H1 (cell line): ENCODE data around the gene ZNF281. TPM values are rescaled to one million over a fixed set of nuclear protein-coding genes. Genes with fewer than 3 reads are reported as not detected.

ENCODE experiments used
- CTCF ChIA-PET: fragments of 300-600 bp; sonication (Branson Sonifier 250); formaldehyde crosslinking; loops from one replicate; lab custom pipeline; 2021; ENCODE audit not compliant: partially characterized antibody; lab: Charles Lee
- POLR2A ChIA-PET: fragments of 300-600 bp; sonication (Branson Sonifier 250); formaldehyde crosslinking; loops from one replicate; lab custom pipeline; 2021; ENCODE audit warnings: inconsistent platforms; ENCODE audit not compliant: partially characterized antibody; lab: Charles Lee
- DNase-seq, 2 experiments: peaks; one replicate each; pipeline versions ENCODE4 v3.0.0 to v3.0.0-alpha.2; 2010 to 2022; ENCODE audit warnings: low spot score in 2 of 2, low read depth in 1 of 2, mixed read lengths in 1 of 2
- FAIRE-seq: peaks from 2 replicates; lab custom pipeline; 2011; peaks lifted over from hg19 to GRCh38; lab: Jason Lieb, UNC
- H2AFZ ChIP-seq: 2 replicates; pipeline ENCODE4 v1.8.1; 2012; ENCODE audit warnings: low read length, inconsistent platforms
- H2AK5ac ChIP-seq: 2 replicates; pipeline ENCODE4 v1.6.1; 2013; ENCODE audit warnings: low read depth, low read length
- H2BK120ac ChIP-seq: replicated peaks from 2 replicates; pipeline ENCODE3; 2013; ENCODE audit warnings: low read depth, low read length, inconsistent platforms
- H2BK12ac ChIP-seq: 2 replicates; pipeline ENCODE4 v1.6.1; 2013; ENCODE audit warnings: low read depth, low read length
- H2BK15ac ChIP-seq: 2 replicates; pipeline ENCODE4 v1.6.1; 2013; ENCODE audit warnings: low read length
- H2BK20ac ChIP-seq: 2 replicates; pipeline ENCODE4 v1.6.1; 2013; ENCODE audit warnings: low read length
- H2BK5ac ChIP-seq: 2 replicates; pipeline ENCODE4 v1.6.1; 2013; ENCODE audit warnings: low read depth, low read length
- H3K14ac ChIP-seq: 2 replicates; pipeline ENCODE4 v1.6.1; 2013; ENCODE audit warnings: inconsistent platforms; ENCODE audit not compliant: insufficient read length
- H3K18ac ChIP-seq: 2 replicates; pipeline ENCODE4 v1.6.1; 2013; ENCODE audit warnings: low read length; ENCODE audit errors: extremely low read depth
- H3K23ac ChIP-seq: 2 replicates; pipeline ENCODE4 v1.6.1; 2013; ENCODE audit warnings: inconsistent platforms; ENCODE audit not compliant: insufficient read length
- H3K23me2 ChIP-seq: 2 replicates; pipeline ENCODE4 v1.6.1; 2013; ENCODE audit warnings: low read depth, low read length
- H3K27ac ChIP-seq: 2 replicates; pipeline ENCODE4 v1.6.1; 2011; ENCODE audit warnings: low read depth, low read length, inconsistent platforms
- H3K27me3 ChIP-seq, 4 experiments: replicated peaks in 1 of 4; 1 replicate in 1 of 4; 2 replicates in 3 of 4; pipeline versions ENCODE4 v1.6.1 to v1.8.1; 2011 to 2013; ENCODE audit warnings: low read length in 3 of 4, mild to moderate bottlenecking in 3 of 4, inconsistent platforms in 2 of 4, mixed read lengths in 2 of 4, moderate library complexity in 1 of 4; ENCODE audit not compliant: control insufficient read depth in 3 of 4, insufficient read depth in 3 of 4; ENCODE audit errors: extremely low read depth in 1 of 4
- H3K36me3 ChIP-seq, 4 experiments: 2 replicates each; pipeline versions ENCODE4 v1.6.1 to v1.8.1; 2011 to 2013; ENCODE audit warnings: mild to moderate bottlenecking in 4 of 4, low read length in 3 of 4, moderate library complexity in 2 of 4, control low read depth in 1 of 4, inconsistent platforms in 1 of 4; ENCODE audit not compliant: insufficient read depth in 4 of 4, control insufficient read depth in 2 of 4
- H3K4ac ChIP-seq: replicated peaks from 2 replicates; pipeline ENCODE3; 2013; ENCODE audit warnings: low read length, low read depth, mixed read lengths, inconsistent platforms; ENCODE audit not compliant: insufficient read length
- H3K4me1 ChIP-seq, 4 experiments: replicated peaks in 1 of 4; 1 replicate in 1 of 4; 2 replicates in 3 of 4; pipeline versions ENCODE4 v1.6.1 to v1.8.1; 2011 to 2013; ENCODE audit warnings: low read length in 3 of 4, inconsistent platforms in 2 of 4, mixed read lengths in 1 of 4; ENCODE audit not compliant: insufficient read depth in 4 of 4, control insufficient read depth in 3 of 4
- H3K4me2 ChIP-seq, 2 experiments: 2 replicates each; pipeline versions ENCODE4 v1.6.1 to v1.8.1; 2011 to 2013; ENCODE audit warnings: low read depth in 2 of 2, low read length in 2 of 2, control low read depth in 1 of 2, inconsistent platforms in 1 of 2, mild to moderate bottlenecking in 1 of 2; ENCODE audit not compliant: insufficient read depth in 1 of 2
- H3K4me3 ChIP-seq, 4 experiments: fragments of 200-600, 300-600 bp in 1 of 4; sonication (generic), shearing (Covaris generic), sonication (Bioruptor Twin) in 1 of 4; 2 replicates each; pipeline versions ENCODE4 v1.5.1 to v1.8.1; 2011 to 2016; ENCODE audit warnings: low read length in 4 of 4, low read depth in 3 of 4, control low read depth in 2 of 4, inconsistent platforms in 2 of 4, mild to moderate bottlenecking in 2 of 4, mixed read lengths in 1 of 4, moderate library complexity in 1 of 4; ENCODE audit not compliant: insufficient read depth in 2 of 4; ENCODE audit errors: extremely low read depth in 1 of 4
- H3K56ac ChIP-seq: replicated peaks from 2 replicates; pipeline ENCODE3; 2013; ENCODE audit warnings: low read depth, mild to moderate bottlenecking, mixed read lengths, low read length, inconsistent platforms; ENCODE audit not compliant: insufficient read length
- H3K79me1 ChIP-seq: 2 replicates; pipeline ENCODE4 v1.6.1; 2013; ENCODE audit warnings: low read depth, low read length, control low read depth
- H3K79me2 ChIP-seq, 2 experiments: 2 replicates each; pipeline versions ENCODE4 v1.6.1 to v1.8.1; 2012 to 2013; ENCODE audit warnings: low read length in 2 of 2, mild to moderate bottlenecking in 2 of 2, inconsistent platforms in 1 of 2; ENCODE audit not compliant: insufficient read depth in 2 of 2, control insufficient read depth in 1 of 2
- H3K9ac ChIP-seq, 4 experiments: replicated peaks in 1 of 4; 1 replicate in 1 of 4; 2 replicates in 3 of 4; pipeline versions ENCODE4 v1.6.1 to v1.8.1; 2011 to 2013; ENCODE audit warnings: low read depth in 3 of 4, low read length in 3 of 4, control low read depth in 2 of 4, mild to moderate bottlenecking in 2 of 4, moderate library complexity in 2 of 4, inconsistent platforms in 1 of 4; ENCODE audit errors: extremely low read depth in 1 of 4
- H3K9me3 ChIP-seq, 2 experiments: 2 replicates each; pipeline versions ENCODE4 v1.6.1 to v1.8.1; 2012 to 2013; ENCODE audit warnings: mild to moderate bottlenecking in 2 of 2, moderate library complexity in 2 of 2, control low read depth in 1 of 2, inconsistent platforms in 1 of 2, low read depth in 1 of 2, low read length in 1 of 2, mixed read lengths in 1 of 2; ENCODE audit not compliant: insufficient read depth in 2 of 2
- H4K20me1 ChIP-seq, 2 experiments: replicated peaks in 1 of 2; 2 replicates each; pipeline versions ENCODE3 to v1.8.1; 2011 to 2013; ENCODE audit warnings: inconsistent platforms in 2 of 2, low read length in 2 of 2, mild to moderate bottlenecking in 1 of 2; ENCODE audit not compliant: insufficient read depth in 2 of 2, control insufficient read depth in 1 of 2
- H4K5ac ChIP-seq: 2 replicates; pipeline ENCODE4 v1.6.1; 2013; ENCODE audit warnings: low read length, low read depth, mixed read lengths, inconsistent platforms; ENCODE audit not compliant: insufficient read length
- H4K8ac ChIP-seq: 2 replicates; pipeline ENCODE4 v1.8.0; 2013; ENCODE audit warnings: mild to moderate bottlenecking, moderate library complexity, low read length, inconsistent platforms; ENCODE audit not compliant: insufficient read depth; ENCODE audit errors: extremely low read depth
- H4K91ac ChIP-seq: replicated peaks from 2 replicates; pipeline ENCODE3; 2013; ENCODE audit warnings: low read length, mixed read lengths, inconsistent platforms; ENCODE audit not compliant: insufficient read length
- CBX5 ChIP-seq: fragments of 300-800, 300-1000 bp; sonication (generic); IDR thresholded peaks from 2 replicates; pipeline ENCODE4 v1.7.1; 2016; ENCODE audit warnings: antibody characterized with exemption, low read length, low read depth
- EZH2 ChIP-seq: fragments of 200-600 bp; sonication (generic); IDR thresholded peaks from 2 replicates; pipeline ENCODE4 v1.7.1; 2012; ENCODE audit warnings: low read depth, mild to moderate bottlenecking, moderate library complexity, low read length, inconsistent platforms; ENCODE audit not compliant: severe bottlenecking
- SRF ChIP-seq: IDR thresholded peaks from 2 replicates; pipeline ENCODE4 v1.6.1; 2011; ENCODE audit warnings: mild to moderate bottlenecking, low read depth, low read length, moderate library complexity
- WGBS, 2 experiments: shearing (Covaris generic) in 1 of 2; methylation state at CpG; one replicate each; pipeline versions ENCODE4 v1.1.6 to v1.1.7; 2013 to 2015; ENCODE audit warnings: low lambda C conversion rate in 2 of 2, mixed read lengths in 2 of 2, inconsistent platforms in 1 of 2, low coverage in 1 of 2, missing lambda C conversion rate in 1 of 2; ENCODE audit not compliant: insufficient replicate concordance in 2 of 2, insufficient coverage in 1 of 2, insufficient read length in 1 of 2; ENCODE audit errors: extremely low coverage in 1 of 2, missing lambda C conversion rate in 1 of 2; 5-methylcytosine and 5-hydroxymethylcytosine counted together
- polyA plus RNA-seq, 7 experiments: library from polyadenylated mRNA; depleted of rRNA in 3 of 7; stranded (reverse) in 5 of 7; unstranded in 2 of 7; fragments of >200 nt in 5 of 7; fragments of 200-250 nt in 2 of 7; gene quantifications; 1 replicate in 5 of 7; 2 replicates in 1 of 7; 4 replicates in 1 of 7; pipeline versions ENCODE4 v1.2.1 to v1.2.3, GENCODE V29; 2011 to 2013; ENCODE audit warnings: missing spikeins in 2 of 7, mixed read lengths in 2 of 7
- total RNA-seq: library from RNA; stranded (reverse); fragmentation: NEBNext Ultra II Directional; extraction: Animal tissue kit (Norgen Biotek cat#: 25700); gene quantifications from 2 replicates; pipeline ENCODE4 v1.2.1, GENCODE V29; 2021

ZNF281 gene
- total and polyA plus RNA-seq, 2 of the 8 experiments (the other 6 are each of a cell fraction or from before 2014, with no cell fraction given): 19.5 to 61.4 TPM

- Histone ChIP-seq H3K4ac (no peak overlapping the region), H2BK120ac (no peak overlapping the region), H2BK15ac (no peak overlapping the region), H2BK20ac (no peak overlapping the region), H3K18ac (no peak overlapping the region), H3K23me2 (no peaks in the 10 kb centered on the region), H3K79me2 (peaks cover 0 to 75% of the 10 kb centered on the region in 2 experiments; a peak in 2 of 4 replicates), H3K23ac (no peak overlapping the region), H3K4me1 (peaks cover 2 to 8% (median 3%) of the 10 kb centered on the region in 4 experiments; a peak in 4 of 7 replicates), H3K27me3 (no peaks in the 10 kb centered on the region), H2AFZ (no peak overlapping the region), H4K91ac (no peak overlapping the region), H3K79me1 (no peaks in the 10 kb centered on the region), H3K4me3 (no peak overlapping the region), H3K36me3 (peaks cover 0 to 43% (median 4%) of the 10 kb centered on the region in 4 experiments; a peak in 4 of 8 replicates), H3K14ac (no peak overlapping the region), H4K20me1 (no peaks in the 10 kb centered on the region), H4K8ac (no peak overlapping the region), H3K4me2 (no peak overlapping the region), H3K9ac (no peak overlapping the region), H2BK12ac (no peak overlapping the region), H3K9me3 (no peaks in the 10 kb centered on the region), H4K5ac (no peak overlapping the region), H3K56ac (no peak overlapping the region), H3K27ac (no peak overlapping the region), H2AK5ac (no peak overlapping the region), H2BK5ac (no peak overlapping the region)
- TF ChIP-seq SRF: no peak
- TF ChIP-seq CBX5: no peak
- TF ChIP-seq EZH2: no peak
- 81% methylated on average over 2 of the region's 2 CpGs; no CpG with 5 or more reads in 1 of the 2 experiments for WGBS, 2 experiments
- CTCF ChIA-PET: interaction anchor here (1.0 to 2.4 kb wide), 4 partner anchors 8 to 93 kb away, joined by 3 to 8 read pairs (median 4); no protein-coding TSS in a partner anchor
- DNase-seq (no peak), FAIRE-seq (no peak)
- POLR2A ChIA-PET: interaction anchor here (1.0 to 2.3 kb wide), 4 partner anchors 10 to 32 kb away, joined by 3 to 19 read pairs (median 4); partner anchors contain the start of gene ZNF281
Observed at GRCh38 chr1:200400556-200400955, 9.3 kb downstream of the ZNF281 start.
